K562 treated with DMSO at 1 percent for 4 hours (cell line): ENCODE measurements around the gene TRIML2. TPM values are rescaled to one million over a fixed set of nuclear protein-coding genes. Genes with fewer than 3 reads are reported as not detected.

Source experiments
- total RNA-seq: library from RNA; unstranded; fragments of 300-600 nt; gene quantifications from 2 replicates; pipeline ENCODE4 v1.2.3, GENCODE V29; 2022; ENCODE audit not compliant: insufficient read depth

Gene TRIML2
- total RNA-seq: not detected in 2 replicates

GRCh38 chr4:188109157-188109755 is at the start of gene TRIML2:
Gene TRIML2 (minus strand): TSS chr4:188109603. CDS start chr4:188105368, 4,235 bp downstream.

GRCh38 chr4:188139141-188139540 is 29.7 kb upstream of the TRIML2 start, which contains the start of gene TRIML1:
Gene TRIML1 (plus strand): TSS chr4:188139441. CDS start chr4:188139559, 118 bp downstream.

Other genes starting within 250 kb of the TRIML2 start
- not detected in 2 replicates for gene ZFP42, start 113.8 kb downstream of the TRIML2 start, total RNA-seq
- not detected in 2 replicates for gene TRIML1, start 29.8 kb upstream of the TRIML2 start, total RNA-seq